ENCODE measurements around the gene PIK3C2B.

DNA sequence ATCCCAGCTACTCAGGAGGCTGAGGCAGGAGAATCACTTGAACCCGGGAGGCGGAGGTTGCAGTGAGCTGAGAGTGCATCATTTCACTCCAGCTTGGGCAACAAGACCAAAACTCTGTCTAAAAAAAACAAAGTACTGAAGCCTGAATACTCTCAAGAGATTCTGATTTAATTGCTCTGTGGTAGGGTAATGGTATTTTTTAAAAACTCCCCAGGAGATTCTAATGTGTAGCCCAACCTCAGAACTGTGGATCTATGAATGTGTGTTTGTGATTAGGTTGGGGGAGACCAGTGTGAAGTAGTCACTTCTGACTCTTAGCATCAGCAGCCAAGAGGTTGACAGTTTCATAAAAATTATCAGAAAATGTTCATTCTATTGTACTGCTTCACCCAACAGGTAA is 21.9 kb downstream of the PIK3C2B start:
- TF ChIP-seq, protein P1, sequence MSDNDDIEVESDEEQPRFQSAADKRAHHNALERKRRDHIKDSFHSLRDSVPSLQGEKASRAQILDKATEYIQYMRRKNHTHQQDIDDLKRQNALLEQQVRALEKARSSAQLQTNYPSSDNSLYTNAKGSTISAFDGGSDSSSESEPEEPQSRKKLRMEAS (IDR thresholded peaks at IDR 0.05), result no peak
- TF ChIP-seq ZNF274 (IDR thresholded peaks at IDR 0.05; ENCODE audit: low read depth, low read length) (no peak), POLR2A (IDR thresholded peaks at IDR 0.05; ENCODE audit: borderline replicate concordance, extremely low read depth, insufficient read depth, insufficient read length) (no peak), TCF7L2 (IDR thresholded peaks at IDR 0.05; ENCODE audit: borderline replicate concordance, extremely low read depth, insufficient read depth, insufficient read length) (no peak)
